CD14-positive monocyte (primary cell): Measurements from ENCODE around the gene ERCC6. TPM values are rescaled to one million over a fixed set of nuclear protein-coding genes. Genes with fewer than 3 reads are reported as not detected.
A peak's percentile ranks its signal among the peaks of the same experiment; 100 is the strongest.

Source experiments
- DNase-seq, 3 donors: peaks; one replicate each; pipeline ENCODE4 v3.0.0-alpha.2; 2011 to 2022
- H2AFZ ChIP-seq: 2 replicates; pipeline ENCODE4 v1.6.0; 2012; ENCODE audit warnings: mild to moderate bottlenecking, low read depth, low read length, inconsistent platforms; ENCODE audit not compliant: insufficient read depth, poor library complexity, severe bottlenecking
- H3K27ac ChIP-seq, 2 donors: 1 replicate in 1 of 2; 2 replicates in 1 of 2; pipeline ENCODE4 v1.5.1; 2012 to 2013; ENCODE audit warnings: low read length in 2 of 2, control low read depth in 1 of 2, inconsistent platforms in 1 of 2, low read depth in 1 of 2, mild to moderate bottlenecking in 1 of 2
- H3K27me3 ChIP-seq, 2 donors: one replicate each; pipeline versions ENCODE4 v1.6.0 to v1.6.1; 2011 to 2013; ENCODE audit warnings: low read length in 2 of 2; ENCODE audit not compliant: control insufficient read depth in 2 of 2, insufficient read depth in 2 of 2
- H3K36me3 ChIP-seq, 2 donors: replicated peaks in 1 of 2; 1 replicate in 1 of 2; 2 replicates in 1 of 2; pipeline versions ENCODE4 v1.5.1 to v1.6.1; 2012 to 2013; ENCODE audit warnings: low read length in 2 of 2, control low read depth in 1 of 2, inconsistent platforms in 1 of 2, mild to moderate bottlenecking in 1 of 2; ENCODE audit not compliant: insufficient read depth in 2 of 2, control insufficient read depth in 1 of 2
- H3K4me1 ChIP-seq, 2 donors: 1 replicate in 1 of 2; 2 replicates in 1 of 2; pipeline versions ENCODE4 v1.5.1 to v1.6.1; 2012 to 2013; ENCODE audit warnings: low read length in 2 of 2, control low read depth in 1 of 2, inconsistent platforms in 1 of 2, mild to moderate bottlenecking in 1 of 2, moderate library complexity in 1 of 2; ENCODE audit not compliant: insufficient read depth in 2 of 2, control insufficient read depth in 1 of 2
- H3K4me2 ChIP-seq: replicated peaks from 2 replicates; pipeline ENCODE3; 2012; ENCODE audit warnings: low read length, moderate library complexity, mild to moderate bottlenecking; ENCODE audit not compliant: poor library complexity, severe bottlenecking; ENCODE audit errors: extremely low read depth
- H3K4me3 ChIP-seq, 3 experiments: fragments of 200-600 bp in 1 of 3; sonication (generic) in 1 of 3; replicated peaks in 1 of 3; 1 replicate in 2 of 3; 2 replicates in 1 of 3; pipeline ENCODE4 v1.5.1; 2011 to 2013; ENCODE audit warnings: low read length in 3 of 3, mild to moderate bottlenecking in 3 of 3, control low read depth in 2 of 3, low read depth in 2 of 3, inconsistent platforms in 1 of 3, moderate library complexity in 1 of 3
- H3K79me2 ChIP-seq: 2 replicates; pipeline ENCODE4 v1.6.0; 2012; ENCODE audit warnings: mild to moderate bottlenecking, control low read depth, inconsistent platforms, low read length, moderate library complexity; ENCODE audit not compliant: insufficient read depth
- H3K9ac ChIP-seq: 2 replicates; pipeline ENCODE4 v1.6.0; 2017; ENCODE audit warnings: low read length, mild to moderate bottlenecking; ENCODE audit not compliant: insufficient read depth, poor library complexity, severe bottlenecking
- H3K9me3 ChIP-seq, 2 donors: replicated peaks in 1 of 2; 1 replicate in 1 of 2; 2 replicates in 1 of 2; pipeline versions ENCODE4 v1.5.1 to v1.6.1; 2012 to 2013; ENCODE audit warnings: low read length in 2 of 2, control low read depth in 1 of 2; ENCODE audit not compliant: control insufficient read depth in 1 of 2, insufficient read depth in 1 of 2
- H4K20me1 ChIP-seq: 2 replicates; pipeline ENCODE4 v1.6.0; 2012; ENCODE audit warnings: mild to moderate bottlenecking, low read length, control low read depth, moderate library complexity; ENCODE audit not compliant: insufficient read depth
- H3K27ac Mint-ChIP-seq, 7 donors: one replicate each; pipeline ENCODE4 v1.8.0; 2020; ENCODE audit warnings: mild to moderate bottlenecking in 7 of 7, mixed read lengths in 7 of 7, moderate library complexity in 6 of 7, inconsistent platforms in 2 of 7
- H3K27me3 Mint-ChIP-seq, 3 donors: one replicate each; pipeline ENCODE4 v1.8.0; 2021 to 2022; ENCODE audit warnings: low read depth in 3 of 3, mild to moderate bottlenecking in 3 of 3, mixed read lengths in 3 of 3, moderate library complexity in 3 of 3, inconsistent platforms in 1 of 3
- H3K36me3 Mint-ChIP-seq, 2 donors: one replicate each; pipeline ENCODE4 v1.8.0; 2020; ENCODE audit warnings: mixed read lengths in 2 of 2, inconsistent platforms in 1 of 2, mild to moderate bottlenecking in 1 of 2
- H3K4me1 Mint-ChIP-seq: one replicate; pipeline ENCODE4 v1.8.0; 2020; ENCODE audit warnings: mild to moderate bottlenecking, mixed read lengths
- H3K4me3 Mint-ChIP-seq, 2 donors: one replicate each; pipeline ENCODE4 v1.8.0; 2020; ENCODE audit warnings: mild to moderate bottlenecking in 2 of 2, mixed read lengths in 2 of 2, moderate library complexity in 1 of 2
- H3K9me3 Mint-ChIP-seq, 7 donors: one replicate each; pipeline ENCODE4 v1.8.0; 2020 to 2022; ENCODE audit warnings: mixed read lengths in 7 of 7, mild to moderate bottlenecking in 6 of 7, moderate library complexity in 6 of 7, inconsistent platforms in 2 of 7
- CTCF ChIP-seq: fragments of 200-600 bp; IDR thresholded peaks from one replicate; pipeline ENCODE4 v1.8.0; 2022; ENCODE audit warnings: antibody characterized with exemption, mild to moderate bottlenecking
- WGBS: methylation state at CpG from one replicate; pipeline ENCODE4 v1.1.5; 2013; ENCODE audit warnings: missing lambda C conversion rate; ENCODE audit not compliant: insufficient coverage; 5-methylcytosine and 5-hydroxymethylcytosine counted together
- intact Hi-C, 2 donors: fragments of 100-400 bp; cut with micrococcal nuclease; formaldehyde crosslinking; loops; one replicate each; pipeline versions ENCODE4 v1.15.0 to v1.15.1; 2023
- polyA plus RNA-seq, 3 donors: library from polyadenylated mRNA; depleted of rRNA in 1 of 3; unstranded in 2 of 3; stranded (reverse) in 1 of 3; fragments of 300-500 nt in 2 of 3; fragments of >200 nt in 1 of 3; fragmentation: Illumina TruSeq in 2 of 3; gene quantifications; 1 replicate in 2 of 3; 2 replicates in 1 of 3; pipeline ENCODE4 v1.2.3, GENCODE V29; 2012 to 2021

ERCC6 gene
- polyA plus RNA-seq, 3 donors, result 5.4 to 6.2 (median 6.0) TPM

- Mint-ChIP-seq H3K4me3 (no peak overlapping the region), H3K27ac (no peak overlapping the region), H3K27me3 (no peaks in the 10 kb centered on the region), H3K36me3 (peaks cover 43 to 46% of the 10 kb centered on the region in 2 donors), H3K9me3 (no peaks in the 10 kb centered on the region), H3K4me1 (peaks cover 24% of the 10 kb centered on the region)
- TF ChIP-seq CTCF, result no peak
- Histone ChIP-seq H3K4me3 (no peak overlapping the region), H3K4me2 (no peak overlapping the region), H3K27ac (no peak overlapping the region), H3K9me3 (no peaks in the 10 kb centered on the region), H4K20me1 (peaks cover 5% of the 10 kb centered on the region), H3K27me3 (no peaks in the 10 kb centered on the region), H3K4me1 (peaks cover 14 to 21% of the 10 kb centered on the region in 2 donors), H3K79me2 (peaks cover 31% of the 10 kb centered on the region), H3K9ac (no peak overlapping the region), H3K36me3 (peaks cover 42 to 57% of the 10 kb centered on the region in 2 donors), H2AFZ (no peak overlapping the region)
- intact Hi-C loops, result no loop called here
- DNase-seq, result no peak
- over 99% methylated on average over 15 of the region's 15 CpGs for WGBS
Observed at GRCh38 chr10:49532461-49532860, 6.5 kb downstream of the ERCC6 start.

- Mint-ChIP-seq H3K27me3 (peaks cover 0 to 2% (median 0%) of the 10 kb centered on the region in 3 donors), H3K27ac (peak overlapping the region in 1 of 7 donors; percentile 64), H3K4me3 (no peak overlapping the region), H3K9me3 (no peaks in the 10 kb centered on the region), H3K36me3 (peaks cover 60 to 63% of the 10 kb centered on the region in 2 donors), H3K4me1 (peaks cover 15% of the 10 kb centered on the region)
- no peak for DNase-seq
- Histone ChIP-seq H4K20me1 (no peaks in the 10 kb centered on the region), H3K4me3 (no peak overlapping the region), H3K4me1 (peaks cover 12 to 14% of the 10 kb centered on the region in 2 donors), H3K79me2 (peaks cover 17% of the 10 kb centered on the region), H3K9me3 (no peaks in the 10 kb centered on the region), H3K36me3 (peaks cover 54 to 79% of the 10 kb centered on the region in 2 donors), H2AFZ (no peak overlapping the region), H3K9ac (no peak overlapping the region), H3K27ac (no peak overlapping the region), H3K27me3 (no peaks in the 10 kb centered on the region), H3K4me2 (no peak overlapping the region)
- TF ChIP-seq CTCF, result no peak
- intact Hi-C loops, result no loop called here
- 100% methylated on average over 1 of the region's 2 CpGs for WGBS
Observed at GRCh38 chr10:49528977-49529506, 9.9 kb downstream of the ERCC6 start.
